AG04450 (cell line): Measurements from ENCODE around the gene TNRC6C. TPM values are rescaled to one million over a fixed set of nuclear protein-coding genes. Genes with fewer than 3 reads are reported as not detected.

ENCODE experiments used
- CTCF ChIA-PET: fragments of 300-600, 350-600 bp; formaldehyde crosslinking; extraction: SDS; loops from one replicate; lab custom pipeline; 2022; ENCODE audit warnings: antibody characterized with exemption, inconsistent platforms; lab: Charles Lee
- POLR2A ChIA-PET: fragments of 350-600 bp; formaldehyde crosslinking; extraction: SDS; loops from one replicate; lab custom pipeline; 2021; ENCODE audit warnings: antibody characterized with exemption, inconsistent platforms; lab: Yijun Ruan, JAX
- DNase-seq: peaks from one replicate; pipeline ENCODE4 v3.0.0-alpha.2; 2011; ENCODE audit warnings: low read depth, low spot score
- H3K27ac ChIP-seq: one replicate; pipeline ENCODE4 v1.5.1; 2012; ENCODE audit warnings: low read depth, low read length, control low read depth
- H3K27me3 ChIP-seq: one replicate; pipeline ENCODE4 v1.6.0; 2012; ENCODE audit warnings: low read length; ENCODE audit not compliant: control insufficient read depth, insufficient read depth
- H3K4me3 ChIP-seq: 2 replicates; pipeline ENCODE4 v1.5.1; 2011; ENCODE audit warnings: mild to moderate bottlenecking, low read depth, low read length, control low read depth
- H3K9me3 ChIP-seq: 2 replicates; pipeline ENCODE4 v1.5.1; 2012; ENCODE audit warnings: low read length; ENCODE audit not compliant: control insufficient read depth, insufficient read depth
- CTCF ChIP-seq: IDR thresholded peaks from 2 replicates; pipeline ENCODE4 v1.5.1; 2011; ENCODE audit warnings: low read depth, low read length, control low read depth, inconsistent platforms
- polyA plus RNA-seq: library from polyadenylated mRNA; depleted of rRNA; stranded (reverse); fragments of >200 nt; gene quantifications from 2 replicates; pipeline ENCODE4 v1.2.3, GENCODE V29; 2011

TNRC6C gene
- polyA plus RNA-seq, 1 experiment, result 1.2 TPM

GRCh38 chr17:78012428-78012827 is 53.9 kb downstream of the TNRC6C start:
- Histone ChIP-seq H3K27ac (no peak overlapping the region), H3K27me3 (no peaks in the 10 kb centered on the region), H3K9me3 (no peaks in the 10 kb centered on the region), H3K4me3 (no peak overlapping the region)
- ChIA-PET CTCF (interaction anchor here (1.0 to 12.0 kb wide), 11 partner anchors 9 to 583 kb away, joined by 3 to 214 read pairs (median 5); no protein-coding TSS in a partner anchor), POLR2A (interaction anchor here (2.3 kb wide), 1 partner anchor 54 kb away, joined by 12 read pairs; the partner anchor contains the start of gene TNRC6C)
- no peak for TF ChIP-seq CTCF
- no peak for DNase-seq

DNA sequence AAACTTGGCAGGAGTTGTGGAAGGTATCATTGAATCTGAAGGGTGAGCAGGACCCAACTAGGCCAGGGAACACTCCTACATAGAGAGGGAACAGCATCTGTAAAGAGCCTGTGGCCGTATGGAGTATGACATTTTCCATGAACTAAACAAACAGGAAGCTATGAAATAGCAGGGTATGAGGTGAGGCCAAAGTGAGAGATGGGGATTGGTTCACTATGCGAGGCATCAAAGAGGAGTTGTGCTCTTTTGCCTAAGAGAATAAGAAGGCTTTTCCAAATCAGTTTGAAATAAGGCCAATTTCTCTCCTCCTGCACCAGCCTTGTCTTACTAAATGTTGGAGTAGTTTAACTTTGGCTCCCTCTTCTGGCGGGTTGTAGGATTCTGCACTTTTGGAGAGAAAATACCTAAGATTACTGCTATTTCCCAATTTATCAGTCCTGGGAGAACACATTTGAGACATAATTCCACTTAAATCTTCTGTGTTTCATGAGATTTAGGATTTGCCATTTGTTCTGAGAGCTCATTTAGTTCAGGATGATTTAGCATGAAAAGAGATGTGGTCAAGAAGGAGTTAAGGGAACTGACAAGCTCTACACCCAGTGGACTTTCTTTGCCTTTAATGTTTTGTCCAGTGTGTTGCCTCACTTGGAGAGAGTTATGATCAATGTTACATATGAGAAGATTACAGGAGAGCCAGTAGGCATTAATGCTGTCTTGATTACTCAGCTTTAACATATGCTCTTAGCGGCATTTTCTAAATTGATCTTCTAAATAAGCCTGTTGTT is 55.4 kb downstream of the TNRC6C start:
- no peak overlapping the region for H3K27ac ChIP-seq
- CTCF ChIA-PET, result interaction anchor here (0.5 to 12.0 kb wide), 30 partner anchors 10 to 578 kb away, joined by 3 to 214 read pairs (median 4); no protein-coding TSS in a partner anchor
- H3K27me3 ChIP-seq, result no peaks in the 10 kb centered on the region
- no peak overlapping the region for H3K4me3 ChIP-seq
- H3K9me3 ChIP-seq, result no peaks in the 10 kb centered on the region
- peak; percentile 51 for DNase-seq
- POLR2A ChIA-PET, result interaction anchor here (1.4 to 2.3 kb wide), 2 partner anchors 51 to 56 kb away, joined by 3 to 12 read pairs; partner anchors contain the start of gene TNRC6C
- peak; percentile 87 for TF ChIP-seq CTCF

GRCh38 chr17:78014646-78015045 is 56.1 kb downstream of the TNRC6C start:
- no peak for TF ChIP-seq CTCF
- POLR2A ChIA-PET, result interaction anchor here (1.4 to 2.3 kb wide), 2 partner anchors 51 to 56 kb away, joined by 3 to 12 read pairs; partner anchors contain the start of gene TNRC6C
- DNase-seq, result no peak
- CTCF ChIA-PET, result interaction anchor here (0.6 to 12.0 kb wide), 15 partner anchors 9 to 498 kb away, joined by 3 to 214 read pairs (median 8); no protein-coding TSS in a partner anchor
- no peaks in the 10 kb centered on the region for H3K27me3 ChIP-seq
- no peak overlapping the region for H3K4me3 ChIP-seq
- H3K9me3 ChIP-seq, result no peaks in the 10 kb centered on the region
- no peak overlapping the region for H3K27ac ChIP-seq

GRCh38 chr17:78016852-78017251 is 58.3 kb downstream of the TNRC6C start:
- no peak for DNase-seq
- ChIA-PET CTCF (interaction anchor here (12.0 kb wide), 1 partner anchor 472 kb away, joined by 214 read pairs; no protein-coding TSS in a partner anchor), POLR2A (interaction anchor here (2.9 kb wide), 1 partner anchor 59 kb away, joined by 8 read pairs; the partner anchor contains the start of gene TNRC6C)
- TF ChIP-seq CTCF, result no peak
- H3K27me3 ChIP-seq, result no peaks in the 10 kb centered on the region
- H3K27ac ChIP-seq, result no peak overlapping the region
- no peak overlapping the region for H3K4me3 ChIP-seq
- H3K9me3 ChIP-seq, result no peaks in the 10 kb centered on the region
